DMS 273 (cell line): ENCODE data around the gene C4orf50.
"Not testable (repeated sequence)": the region's sequence is repeated elsewhere in the genome, so short reads cannot be mapped to it uniquely, and the experiment has no call there.

Experiments
- DNase-seq: peaks from one replicate; lab custom pipeline; 2025; ENCODE audit not compliant: unreplicated experiment; lab: John Stamatoyannopoulos, UW

Gene C4orf50

GRCh38 chr4:6019316-6020263, 1.4 kb upstream of the C4orf50 start:
- DNase-seq: peak; percentile 69

- DNase-seq: no peak
Measured at GRCh38 chr4:6017800-6018199, 431 bp downstream of the C4orf50 start.

- DNase-seq: no peak
Measured at GRCh38 chr4:6017030-6017429, 1.2 kb downstream of the C4orf50 start.

- no peak for DNase-seq
Measured at GRCh38 chr4:6013564-6013963, 4.7 kb downstream of the C4orf50 start.

- no peak for DNase-seq
Measured at GRCh38 chr4:6012200-6012599, 6.0 kb downstream of the C4orf50 start.

- peak; percentile 64 for DNase-seq
Measured at GRCh38 chr4:6011686-6012085, 6.5 kb downstream of the C4orf50 start.

GRCh38 chr4:6011271-6011671, 7.0 kb downstream of the C4orf50 start:
- DNase-seq: no peak

GRCh38 chr4:6010789-6011188, 7.4 kb downstream of the C4orf50 start:
- no peak for DNase-seq

- DNase-seq: no peak
Measured at GRCh38 chr4:6009452-6009851, 8.8 kb downstream of the C4orf50 start.

GRCh38 chr4:6008766-6009385, 9.4 kb downstream of the C4orf50 start:
- DNase-seq: no peak

- no peak for DNase-seq
Measured at GRCh38 chr4:6008092-6008551, 10.1 kb downstream of the C4orf50 start.

- DNase-seq: no peak
Measured at GRCh38 chr4:6005175-6005574, 13.1 kb downstream of the C4orf50 start.

- DNase-seq: not testable (repeated sequence)
Measured at GRCh38 chr4:6003485-6003884, 14.7 kb downstream of the C4orf50 start.

- no peak for DNase-seq
Measured at GRCh38 chr4:6002926-6003325, 15.3 kb downstream of the C4orf50 start.

GRCh38 chr4:6002492-6002833, 15.8 kb downstream of the C4orf50 start:
- no peak for DNase-seq

- DNase-seq: no peak
Measured at GRCh38 chr4:6001680-6002491, 16.3 kb downstream of the C4orf50 start.

GRCh38 chr4:5999830-6000365, 18.3 kb downstream of the C4orf50 start:
- DNase-seq: no peak

- no peak for DNase-seq
Measured at GRCh38 chr4:5999356-5999755, 18.9 kb downstream of the C4orf50 start.

GRCh38 chr4:5998333-5998936, 19.8 kb downstream of the C4orf50 start:
- peak; percentile 75 for DNase-seq

GRCh38 chr4:5996641-5997040, 21.6 kb downstream of the C4orf50 start:
- DNase-seq: no peak
